WTC11 (cell line): ENCODE data around the gene PEX16. TPM values are rescaled to one million over a fixed set of nuclear protein-coding genes. Genes with fewer than 3 reads are reported as not detected.

Source experiments
- ATAC-seq: fragments of 200-7000 bp; cut with Tn5 transposase; 2 replicates; pipeline ENCODE4 v1.10.0; 2021; ENCODE audit warnings: mild to moderate bottlenecking, moderate library complexity
- CTCF ChIA-PET: fragments of 300-600 bp; sonication (Branson Sonifier 250); formaldehyde crosslinking; loops from one replicate; lab custom pipeline; 2021; ENCODE audit warnings: antibody characterized with exemption; lab: Charles Lee
- POLR2A ChIA-PET: fragments of 350-600 bp; sonication (Branson Sonifier 250); formaldehyde crosslinking; loops from one replicate; lab custom pipeline; 2021; ENCODE audit warnings: antibody characterized with exemption; lab: Charles Lee
- DNase-seq: peaks from one replicate; pipeline ENCODE4 v3.0.0; 2021; ENCODE audit warnings: low spot score
- H3K27ac Mint-ChIP-seq: 2 replicates; pipeline ENCODE4 v1.8.0; 2021; ENCODE audit warnings: mixed read lengths
- H3K27me3 Mint-ChIP-seq: 2 replicates; pipeline ENCODE4 v1.8.0; 2021; ENCODE audit warnings: low read depth, mild to moderate bottlenecking, moderate library complexity, mixed read lengths
- H3K36me3 Mint-ChIP-seq: 2 replicates; pipeline ENCODE4 v1.8.0; 2021; ENCODE audit warnings: mixed read lengths
- H3K4me1 Mint-ChIP-seq: 2 replicates; pipeline ENCODE4 v1.8.0; 2022; ENCODE audit warnings: mixed read lengths
- H3K4me3 Mint-ChIP-seq: 2 replicates; pipeline ENCODE4 v1.8.0; 2021; ENCODE audit warnings: mild to moderate bottlenecking, moderate library complexity, mixed read lengths
- H3K9me3 Mint-ChIP-seq: 2 replicates; pipeline ENCODE4 v1.8.0; 2021; ENCODE audit warnings: mixed read lengths
- ATF1 ChIP-seq: sonication (generic); formaldehyde crosslinking; IDR thresholded peaks from 2 replicates; pipeline ENCODE4 v1.8.1; 2023; ENCODE audit warnings: mild to moderate bottlenecking, moderate library complexity, missing genetic modification reagents
- CREB1 ChIP-seq: sonication (generic); formaldehyde crosslinking; IDR thresholded peaks from 2 replicates; pipeline ENCODE4 v1.8.0; 2023; ENCODE audit warnings: mild to moderate bottlenecking, missing genetic modification reagents
- FOXJ3 ChIP-seq: sonication (generic); formaldehyde crosslinking; IDR thresholded peaks from 2 replicates; pipeline ENCODE4 v1.9.0; 2021; ENCODE audit warnings: missing genetic modification reagents, mild to moderate bottlenecking, borderline replicate concordance
- FOXK1 ChIP-seq: sonication (generic); formaldehyde crosslinking; IDR thresholded peaks from 2 replicates; pipeline ENCODE4 v1.8.0; 2022; ENCODE audit warnings: mild to moderate bottlenecking, moderate library complexity, missing genetic modification reagents
- GTF2I ChIP-seq: fragments of 250-450 bp; sonication (Bioruptor Pico); conservative IDR thresholded peaks from 2 replicates; pipeline ENCODE4 v1.4.0; 2021; ENCODE audit warnings: mild to moderate bottlenecking
- NFATC4 ChIP-seq: fragments of 250-450 bp; sonication (Bioruptor Pico); IDR thresholded peaks from 2 replicates; pipeline ENCODE4 v1.9.0; 2021; ENCODE audit warnings: mild to moderate bottlenecking
- NR3C1 ChIP-seq: sonication (generic); formaldehyde crosslinking; conservative IDR thresholded peaks from 2 replicates; pipeline ENCODE4 v1.8.1; 2023; ENCODE audit warnings: low read depth, mild to moderate bottlenecking, missing genetic modification reagents
- RORB ChIP-seq: fragments of 250-450 bp; sonication (Bioruptor Pico); IDR thresholded peaks from 2 replicates; pipeline ENCODE4 v1.9.0; 2021; ENCODE audit warnings: mild to moderate bottlenecking
- SMAD4 ChIP-seq: sonication (generic); formaldehyde crosslinking; IDR thresholded peaks from 2 replicates; pipeline ENCODE4 v1.8.0; 2022; ENCODE audit warnings: mild to moderate bottlenecking, missing genetic modification reagents
- TCF7 ChIP-seq: sonication (generic); formaldehyde crosslinking; IDR thresholded peaks from 2 replicates; pipeline ENCODE4 v1.8.0; 2022; ENCODE audit warnings: mild to moderate bottlenecking, low read depth, missing genetic modification reagents, moderate library complexity
- TEAD4 ChIP-seq: sonication (generic); formaldehyde crosslinking; IDR thresholded peaks from 2 replicates; pipeline ENCODE4 v1.8.0; 2022; ENCODE audit warnings: mild to moderate bottlenecking, missing genetic modification reagents
- ZBTB21 ChIP-seq: sonication (generic); formaldehyde crosslinking; IDR thresholded peaks from 2 replicates; pipeline ENCODE4 v1.8.1; 2023; ENCODE audit warnings: mild to moderate bottlenecking, missing genetic modification reagents, borderline replicate concordance
- ZNF232 ChIP-seq: sonication (generic); formaldehyde crosslinking; IDR thresholded peaks from 2 replicates; pipeline ENCODE4 v1.8.0; 2022; ENCODE audit warnings: mild to moderate bottlenecking, missing genetic modification reagents
- ZNF671 ChIP-seq: fragments of 250-450 bp; sonication (Bioruptor Pico); IDR thresholded peaks from 2 replicates; pipeline ENCODE4 v1.8.0; 2021; ENCODE audit warnings: mild to moderate bottlenecking
- total RNA-seq: library from RNA; stranded (reverse); gene quantifications from 3 replicates; pipeline ENCODE4 v1.2.3, GENCODE V29; 2021
- TF ChIP-seq, protein P1 (sequence below): sonication (generic); formaldehyde crosslinking; IDR thresholded peaks from 2 replicates; pipeline ENCODE4 v1.8.1; 2022; ENCODE audit warnings: mild to moderate bottlenecking, moderate library complexity, missing genetic modification reagents
- TF ChIP-seq, protein P2 (sequence below): sonication (generic); formaldehyde crosslinking; IDR thresholded peaks from 2 replicates; pipeline ENCODE4 v1.8.0; 2022; ENCODE audit warnings: mild to moderate bottlenecking, missing genetic modification reagents
- TF ChIP-seq, protein P3 (sequence below): sonication (generic); formaldehyde crosslinking; IDR thresholded peaks from 2 replicates; pipeline ENCODE4 v1.8.0; 2023; ENCODE audit warnings: missing genetic modification reagents
- TF ChIP-seq, protein P4 (sequence below): sonication (generic); formaldehyde crosslinking; IDR thresholded peaks from 2 replicates; pipeline ENCODE4 v1.8.1; 2022; ENCODE audit warnings: mild to moderate bottlenecking, missing genetic modification reagents, moderate library complexity, borderline replicate concordance
- TF ChIP-seq, protein P5 (sequence below): sonication (generic); formaldehyde crosslinking; IDR thresholded peaks from 2 replicates; pipeline ENCODE4 v1.8.1; 2023; ENCODE audit warnings: mild to moderate bottlenecking, moderate library complexity, missing genetic modification reagents
- TF ChIP-seq, protein P6 (sequence below): sonication (generic); formaldehyde crosslinking; IDR thresholded peaks from 2 replicates; pipeline ENCODE4 v1.8.1; 2022; ENCODE audit warnings: missing genetic modification reagents, borderline replicate concordance
- TF ChIP-seq, protein P7 (sequence below): sonication (generic); formaldehyde crosslinking; IDR thresholded peaks from 2 replicates; pipeline ENCODE4 v1.8.1; 2023; ENCODE audit warnings: mild to moderate bottlenecking, missing genetic modification reagents, borderline replicate concordance

PEX16 gene
- total RNA-seq, 1 experiment from 2014 or later, result 39.3 TPM

DNA sequence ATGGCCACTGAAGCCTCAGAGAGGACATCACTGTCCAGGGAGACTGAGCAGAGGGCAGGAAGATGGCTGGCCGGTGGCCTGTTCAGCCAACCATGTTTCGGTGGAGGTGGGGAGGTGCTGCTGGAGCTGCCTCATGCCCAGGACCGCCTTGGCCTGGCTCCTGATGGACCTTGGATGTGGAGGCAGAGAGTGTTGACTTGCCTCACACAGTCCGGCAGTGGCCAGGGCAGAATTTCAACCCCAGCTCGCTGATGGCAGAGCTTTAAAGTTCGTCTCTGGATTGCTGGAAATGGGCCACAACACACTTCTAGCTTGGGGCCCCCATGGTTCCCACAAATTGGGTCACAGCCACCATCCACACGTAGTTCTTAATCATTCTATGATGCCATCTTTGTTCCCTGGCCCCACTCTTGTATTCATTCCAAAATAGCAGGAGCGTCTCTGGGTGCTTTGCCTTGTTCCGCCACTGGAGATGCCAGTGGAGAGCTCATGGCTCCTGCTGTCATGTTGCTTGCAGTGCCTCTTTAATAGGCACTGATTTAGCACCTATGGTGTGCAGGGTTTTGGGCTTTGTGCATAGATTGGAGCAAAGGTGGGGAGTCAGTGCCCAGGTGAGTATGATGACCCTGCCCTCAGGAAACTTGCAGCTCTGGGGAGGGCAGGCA is 26.7 kb downstream of the PEX16 start:
- POLR2A ChIA-PET, result no interaction called here
- Mint-ChIP-seq H3K9me3 (no peaks in the 10 kb centered on the region), H3K27me3 (no peaks in the 10 kb centered on the region), H3K36me3 (no peaks in the 10 kb centered on the region), H3K4me1 (peaks cover 22% of the 10 kb centered on the region), H3K4me3 (no peak overlapping the region), H3K27ac (no peak overlapping the region)
- no peak for DNase-seq
- ATAC-seq, result no peak
- CTCF ChIA-PET, result interaction anchor here (0.7 to 1.6 kb wide), 4 partner anchors 19 to 115 kb away, joined by 4 to 6 read pairs (median 4); partner anchors contain the start of gene PEX16
- no peak for TF ChIP-seq ZBTB21
- TF ChIP-seq, protein P1, sequence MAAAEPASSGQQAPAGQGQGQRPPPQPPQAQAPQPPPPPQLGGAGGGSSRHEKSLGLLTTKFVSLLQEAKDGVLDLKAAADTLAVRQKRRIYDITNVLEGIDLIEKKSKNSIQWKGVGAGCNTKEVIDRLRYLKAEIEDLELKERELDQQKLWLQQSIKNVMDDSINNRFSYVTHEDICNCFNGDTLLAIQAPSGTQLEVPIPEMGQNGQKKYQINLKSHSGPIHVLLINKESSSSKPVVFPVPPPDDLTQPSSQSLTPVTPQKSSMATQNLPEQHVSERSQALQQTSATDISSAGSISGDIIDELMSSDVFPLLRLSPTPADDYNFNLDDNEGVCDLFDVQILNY, result no peak
- TF ChIP-seq FOXK1, result no peak
- TF ChIP-seq NFATC4 (CRISPR knock-in tag), result no peak
- TF ChIP-seq FOXJ3 (CRISPR knock-in tag), result no peak
- TF ChIP-seq, protein P2, sequence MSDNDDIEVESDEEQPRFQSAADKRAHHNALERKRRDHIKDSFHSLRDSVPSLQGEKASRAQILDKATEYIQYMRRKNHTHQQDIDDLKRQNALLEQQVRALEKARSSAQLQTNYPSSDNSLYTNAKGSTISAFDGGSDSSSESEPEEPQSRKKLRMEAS (CRISPR knock-in tag), result no peak
- TF ChIP-seq TCF7 (CRISPR knock-in tag), result no peak
- TF ChIP-seq, protein P3, sequence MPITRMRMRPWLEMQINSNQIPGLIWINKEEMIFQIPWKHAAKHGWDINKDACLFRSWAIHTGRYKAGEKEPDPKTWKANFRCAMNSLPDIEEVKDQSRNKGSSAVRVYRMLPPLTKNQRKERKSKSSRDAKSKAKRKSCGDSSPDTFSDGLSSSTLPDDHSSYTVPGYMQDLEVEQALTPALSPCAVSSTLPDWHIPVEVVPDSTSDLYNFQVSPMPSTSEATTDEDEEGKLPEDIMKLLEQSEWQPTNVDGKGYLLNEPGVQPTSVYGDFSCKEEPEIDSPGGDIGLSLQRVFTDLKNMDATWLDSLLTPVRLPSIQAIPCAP (CRISPR knock-in tag), result no peak
- no peak for TF ChIP-seq NR3C1
- TF ChIP-seq, protein P4, sequence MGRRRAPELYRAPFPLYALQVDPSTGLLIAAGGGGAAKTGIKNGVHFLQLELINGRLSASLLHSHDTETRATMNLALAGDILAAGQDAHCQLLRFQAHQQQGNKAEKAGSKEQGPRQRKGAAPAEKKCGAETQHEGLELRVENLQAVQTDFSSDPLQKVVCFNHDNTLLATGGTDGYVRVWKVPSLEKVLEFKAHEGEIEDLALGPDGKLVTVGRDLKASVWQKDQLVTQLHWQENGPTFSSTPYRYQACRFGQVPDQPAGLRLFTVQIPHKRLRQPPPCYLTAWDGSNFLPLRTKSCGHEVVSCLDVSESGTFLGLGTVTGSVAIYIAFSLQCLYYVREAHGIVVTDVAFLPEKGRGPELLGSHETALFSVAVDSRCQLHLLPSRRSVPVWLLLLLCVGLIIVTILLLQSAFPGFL, result no peak
- TF ChIP-seq, protein P5, sequence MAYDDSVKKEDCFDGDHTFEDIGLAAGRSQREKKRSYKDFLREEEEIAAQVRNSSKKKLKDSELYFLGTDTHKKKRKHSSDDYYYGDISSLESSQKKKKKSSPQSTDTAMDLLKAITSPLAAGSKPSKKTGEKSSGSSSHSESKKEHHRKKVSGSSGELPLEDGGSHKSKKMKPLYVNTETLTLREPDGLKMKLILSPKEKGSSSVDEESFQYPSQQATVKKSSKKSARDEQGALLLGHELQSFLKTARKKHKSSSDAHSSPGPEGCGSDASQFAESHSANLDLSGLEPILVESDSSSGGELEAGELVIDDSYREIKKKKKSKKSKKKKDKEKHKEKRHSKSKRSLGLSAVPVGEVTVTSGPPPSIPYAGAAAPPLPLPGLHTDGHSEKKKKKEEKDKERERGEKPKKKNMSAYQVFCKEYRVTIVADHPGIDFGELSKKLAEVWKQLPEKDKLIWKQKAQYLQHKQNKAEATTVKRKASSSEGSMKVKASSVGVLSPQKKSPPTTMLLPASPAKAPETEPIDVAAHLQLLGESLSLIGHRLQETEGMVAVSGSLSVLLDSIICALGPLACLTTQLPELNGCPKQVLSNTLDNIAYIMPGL, result no peak
- no peak for TF ChIP-seq CREB1 (CRISPR knock-in tag)

DNA sequence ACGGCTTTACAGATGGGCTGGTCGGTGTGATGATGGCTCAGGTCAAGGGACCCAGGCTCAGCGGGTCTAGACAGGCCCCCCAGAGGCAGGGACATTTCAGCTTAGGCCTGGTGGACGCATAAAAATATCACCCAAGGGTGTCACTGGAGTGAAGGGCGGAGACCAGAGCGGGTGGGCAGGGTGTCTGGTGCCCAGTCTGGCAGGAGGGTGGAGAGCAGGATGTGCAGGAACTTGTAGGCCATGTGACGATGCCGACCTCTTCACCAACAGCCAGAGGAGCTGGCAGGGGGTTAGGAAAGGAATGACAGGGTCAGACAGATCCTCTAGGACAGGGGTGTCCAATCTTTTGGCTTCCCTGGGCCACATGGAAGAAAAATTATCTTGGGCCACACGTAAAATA is 27.7 kb downstream of the PEX16 start:
- DNase-seq, result no peak
- no peak for TF ChIP-seq GTF2I (CRISPR knock-in tag)
- TF ChIP-seq, all 79 proteins: peak for 0
- POLR2A ChIA-PET, result no interaction called here
- ATAC-seq, result no peak
- Mint-ChIP-seq H3K36me3 (no peaks in the 10 kb centered on the region), H3K27ac (no peak overlapping the region), H3K4me1 (peaks cover 17% of the 10 kb centered on the region), H3K27me3 (no peaks in the 10 kb centered on the region), H3K9me3 (no peaks in the 10 kb centered on the region), H3K4me3 (no peak overlapping the region)
- CTCF ChIA-PET, result interaction anchor here (0.6 to 1.6 kb wide), 3 partner anchors 18 to 182 kb away, joined by 3 to 6 read pairs (median 4); no protein-coding TSS in a partner anchor

DNA sequence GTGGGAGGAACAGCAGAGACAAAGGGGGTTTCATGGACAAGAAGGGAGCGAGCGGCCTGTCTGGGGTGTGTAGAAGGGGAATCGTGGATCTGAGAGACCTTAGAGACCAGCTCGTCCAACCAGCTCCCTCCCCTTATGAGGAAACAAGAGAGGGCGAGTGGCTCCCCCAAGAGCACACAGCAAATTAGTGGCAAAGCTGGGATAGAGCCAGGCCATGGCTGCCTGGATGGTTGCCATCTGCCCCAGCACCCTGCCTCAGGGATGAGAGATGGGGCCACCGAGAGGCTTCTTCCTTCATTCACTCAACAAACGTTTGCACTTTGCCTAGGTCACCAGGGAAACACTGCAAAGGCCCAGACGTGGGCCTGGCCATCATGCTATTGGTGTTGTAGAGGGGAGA is 28.1 kb downstream of the PEX16 start:
- DNase-seq (no peak), ATAC-seq (no peak)
- POLR2A ChIA-PET, result no interaction called here
- peaks cover 15% of the 10 kb centered on the region for H3K4me1 Mint-ChIP-seq
- H3K36me3 Mint-ChIP-seq, result no peaks in the 10 kb centered on the region
- H3K9me3 Mint-ChIP-seq, result no peaks in the 10 kb centered on the region
- no peak overlapping the region for H3K4me3 Mint-ChIP-seq
- H3K27ac Mint-ChIP-seq, result peak overlapping the region; percentile 28; the same call in 1 of the 2 replicates
- H3K27me3 Mint-ChIP-seq, result peaks cover 4% of the 10 kb centered on the region; the same call in 1 of the 2 replicates
- CTCF ChIA-PET, result interaction anchor here (0.6 kb wide), 1 partner anchor 182 kb away, joined by 3 read pairs; no protein-coding TSS in a partner anchor
- TF ChIP-seq, protein P6, sequence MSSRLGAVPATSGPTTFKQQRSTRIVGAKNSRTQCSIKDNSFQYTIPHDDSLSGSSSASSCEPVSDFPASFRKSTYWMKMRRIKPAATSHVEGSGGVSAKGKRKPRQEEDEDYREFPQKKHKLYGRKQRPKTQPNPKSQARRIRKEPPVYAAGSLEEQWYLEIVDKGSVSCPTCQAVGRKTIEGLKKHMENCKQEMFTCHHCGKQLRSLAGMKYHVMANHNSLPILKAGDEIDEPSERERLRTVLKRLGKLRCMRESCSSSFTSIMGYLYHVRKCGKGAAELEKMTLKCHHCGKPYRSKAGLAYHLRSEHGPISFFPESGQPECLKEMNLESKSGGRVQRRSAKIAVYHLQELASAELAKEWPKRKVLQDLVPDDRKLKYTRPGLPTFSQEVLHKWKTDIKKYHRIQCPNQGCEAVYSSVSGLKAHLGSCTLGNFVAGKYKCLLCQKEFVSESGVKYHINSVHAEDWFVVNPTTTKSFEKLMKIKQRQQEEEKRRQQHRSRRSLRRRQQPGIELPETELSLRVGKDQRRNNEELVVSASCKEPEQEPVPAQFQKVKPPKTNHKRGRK (CRISPR knock-in tag), result no peak
- TF ChIP-seq SMAD4 (CRISPR knock-in tag), result no peak
- TF ChIP-seq, protein P7, sequence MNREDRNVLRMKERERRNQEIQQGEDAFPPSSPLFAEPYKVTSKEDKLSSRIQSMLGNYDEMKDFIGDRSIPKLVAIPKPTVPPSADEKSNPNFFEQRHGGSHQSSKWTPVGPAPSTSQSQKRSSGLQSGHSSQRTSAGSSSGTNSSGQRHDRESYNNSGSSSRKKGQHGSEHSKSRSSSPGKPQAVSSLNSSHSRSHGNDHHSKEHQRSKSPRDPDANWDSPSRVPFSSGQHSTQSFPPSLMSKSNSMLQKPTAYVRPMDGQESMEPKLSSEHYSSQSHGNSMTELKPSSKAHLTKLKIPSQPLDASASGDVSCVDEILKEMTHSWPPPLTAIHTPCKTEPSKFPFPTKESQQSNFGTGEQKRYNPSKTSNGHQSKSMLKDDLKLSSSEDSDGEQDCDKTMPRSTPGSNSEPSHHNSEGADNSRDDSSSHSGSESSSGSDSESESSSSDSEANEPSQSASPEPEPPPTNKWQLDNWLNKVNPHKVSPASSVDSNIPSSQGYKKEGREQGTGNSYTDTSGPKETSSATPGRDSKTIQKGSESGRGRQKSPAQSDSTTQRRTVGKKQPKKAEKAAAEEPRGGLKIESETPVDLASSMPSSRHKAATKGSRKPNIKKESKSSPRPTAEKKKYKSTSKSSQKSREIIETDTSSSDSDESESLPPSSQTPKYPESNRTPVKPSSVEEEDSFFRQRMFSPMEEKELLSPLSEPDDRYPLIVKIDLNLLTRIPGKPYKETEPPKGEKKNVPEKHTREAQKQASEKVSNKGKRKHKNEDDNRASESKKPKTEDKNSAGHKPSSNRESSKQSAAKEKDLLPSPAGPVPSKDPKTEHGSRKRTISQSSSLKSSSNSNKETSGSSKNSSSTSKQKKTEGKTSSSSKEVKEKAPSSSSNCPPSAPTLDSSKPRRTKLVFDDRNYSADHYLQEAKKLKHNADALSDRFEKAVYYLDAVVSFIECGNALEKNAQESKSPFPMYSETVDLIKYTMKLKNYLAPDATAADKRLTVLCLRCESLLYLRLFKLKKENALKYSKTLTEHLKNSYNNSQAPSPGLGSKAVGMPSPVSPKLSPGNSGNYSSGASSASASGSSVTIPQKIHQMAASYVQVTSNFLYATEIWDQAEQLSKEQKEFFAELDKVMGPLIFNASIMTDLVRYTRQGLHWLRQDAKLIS (CRISPR knock-in tag), result no peak
- TF ChIP-seq TEAD4, result no peak
- TF ChIP-seq ZNF232 (CRISPR knock-in tag), result no peak
- TF ChIP-seq ZBTB21, result no peak
- no peak for TF ChIP-seq RORB
- no peak for TF ChIP-seq ATF1
- no peak for TF ChIP-seq ZNF671 (CRISPR knock-in tag)
